ENCODE data around the gene DAPK1.

DAPK1 gene

DNA sequence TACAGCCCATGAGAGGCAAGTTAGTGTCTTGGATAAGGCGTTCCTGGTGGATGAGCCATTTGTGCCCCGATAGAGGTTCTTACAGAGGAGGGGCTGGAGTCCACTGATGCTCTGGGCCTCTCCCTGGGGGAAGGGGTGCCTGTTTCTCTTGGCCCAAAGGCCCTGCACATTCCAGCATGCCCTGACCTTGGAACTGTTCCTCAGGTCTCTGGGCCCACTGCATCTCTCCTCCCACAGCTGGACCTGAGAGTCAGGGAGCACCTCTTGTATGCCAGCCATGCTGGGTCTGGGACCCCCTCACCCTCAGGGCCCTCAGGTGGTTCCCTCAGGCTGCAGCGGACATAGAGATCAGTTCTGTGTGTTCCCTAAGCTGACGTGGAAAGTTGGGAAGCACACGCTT lies 26.4 kb downstream of the DAPK1 start:
- no peak for ATAC-seq
- TF ChIP-seq ZFP30 (CRISPR knock-in tag; IDR thresholded peaks at IDR 0.05): no peak
- TF ChIP-seq, protein P1, sequence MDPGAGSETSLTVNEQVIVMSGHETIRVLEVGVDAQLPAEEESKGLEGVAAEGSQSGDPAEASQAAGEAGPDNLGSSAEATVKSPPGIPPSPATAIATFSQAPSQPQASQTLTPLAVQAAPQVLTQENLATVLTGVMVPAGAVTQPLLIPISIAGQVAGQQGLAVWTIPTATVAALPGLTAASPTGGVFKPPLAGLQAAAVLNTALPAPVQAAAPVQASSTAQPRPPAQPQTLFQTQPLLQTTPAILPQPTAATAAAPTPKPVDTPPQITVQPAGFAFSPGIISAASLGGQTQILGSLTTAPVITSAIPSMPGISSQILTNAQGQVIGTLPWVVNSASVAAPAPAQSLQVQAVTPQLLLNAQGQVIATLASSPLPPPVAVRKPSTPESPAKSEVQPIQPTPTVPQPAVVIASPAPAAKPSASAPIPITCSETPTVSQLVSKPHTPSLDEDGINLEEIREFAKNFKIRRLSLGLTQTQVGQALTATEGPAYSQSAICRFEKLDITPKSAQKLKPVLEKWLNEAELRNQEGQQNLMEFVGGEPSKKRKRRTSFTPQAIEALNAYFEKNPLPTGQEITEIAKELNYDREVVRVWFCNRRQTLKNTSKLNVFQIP (CRISPR knock-in tag; IDR thresholded peaks at IDR 0.05; ENCODE audit: borderline replicate concordance, low read depth): no peak
- TF ChIP-seq ZFP3 (CRISPR knock-in tag; IDR thresholded peaks at IDR 0.05): no peak
- no peak for TF ChIP-seq ZNF70 (CRISPR knock-in tag; IDR thresholded peaks at IDR 0.05)
- TF ChIP-seq OSR1 (CRISPR knock-in tag; IDR thresholded peaks at IDR 0.05): no peak
- TF ChIP-seq, protein P2, sequence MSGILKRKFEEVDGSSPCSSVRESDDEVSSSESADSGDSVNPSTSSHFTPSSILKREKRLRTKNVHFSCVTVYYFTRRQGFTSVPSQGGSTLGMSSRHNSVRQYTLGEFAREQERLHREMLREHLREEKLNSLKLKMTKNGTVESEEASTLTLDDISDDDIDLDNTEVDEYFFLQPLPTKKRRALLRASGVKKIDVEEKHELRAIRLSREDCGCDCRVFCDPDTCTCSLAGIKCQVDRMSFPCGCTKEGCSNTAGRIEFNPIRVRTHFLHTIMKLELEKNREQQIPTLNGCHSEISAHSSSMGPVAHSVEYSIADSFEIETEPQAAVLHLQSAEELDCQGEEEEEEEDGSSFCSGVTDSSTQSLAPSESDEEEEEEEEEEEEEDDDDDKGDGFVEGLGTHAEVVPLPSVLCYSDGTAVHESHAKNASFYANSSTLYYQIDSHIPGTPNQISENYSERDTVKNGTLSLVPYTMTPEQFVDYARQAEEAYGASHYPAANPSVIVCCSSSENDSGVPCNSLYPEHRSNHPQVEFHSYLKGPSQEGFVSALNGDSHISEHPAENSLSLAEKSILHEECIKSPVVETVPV (CRISPR knock-in tag; IDR thresholded peaks at IDR 0.05): no peak
- no peak for TF ChIP-seq BACH2 (CRISPR knock-in tag; IDR thresholded peaks at IDR 0.05; ENCODE audit: borderline replicate concordance)
- no peak for TF ChIP-seq ZNF565 (CRISPR knock-in tag; conservative IDR thresholded peaks at IDR 0.05; ENCODE audit: low read depth)
- no peak for TF ChIP-seq GLIS3 (CRISPR knock-in tag; IDR thresholded peaks at IDR 0.05)

DNA sequence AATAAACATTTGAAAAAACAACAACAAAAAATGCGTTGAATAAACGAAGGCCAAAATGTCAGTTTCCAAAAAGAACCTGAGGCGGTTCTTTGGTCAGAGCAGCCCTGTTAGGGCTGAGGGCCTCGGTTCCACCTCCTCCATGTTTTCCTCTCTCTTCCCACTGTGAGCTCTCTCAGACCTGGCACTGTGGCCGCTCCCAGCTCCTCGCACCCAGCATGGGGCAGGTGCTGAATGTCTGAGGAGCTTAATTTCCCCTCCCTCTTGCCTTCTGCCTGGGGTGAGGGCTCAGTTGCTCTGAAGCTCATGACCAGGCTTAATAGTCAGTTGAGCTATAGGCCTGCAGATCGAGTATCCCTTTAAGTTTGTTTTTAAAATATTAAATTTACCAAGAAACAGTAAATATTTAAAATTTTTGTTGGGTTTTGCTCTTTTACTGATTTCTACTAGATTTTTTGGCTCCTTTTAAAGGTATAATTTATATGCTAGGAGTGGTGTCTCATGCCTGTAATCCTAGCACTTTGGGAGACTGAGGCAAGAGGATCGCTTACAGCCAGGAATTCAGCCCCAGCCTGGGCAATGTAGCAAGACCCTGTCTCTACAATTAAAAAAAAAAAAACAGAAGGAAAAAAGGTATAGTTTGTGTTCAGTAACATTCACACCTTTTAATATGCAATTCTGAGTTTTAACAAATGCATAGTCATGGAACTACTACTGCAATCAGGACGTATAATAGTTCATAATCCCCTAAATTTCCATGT lies 28.1 kb downstream of the DAPK1 start:
- TF ChIP-seq, protein P3, sequence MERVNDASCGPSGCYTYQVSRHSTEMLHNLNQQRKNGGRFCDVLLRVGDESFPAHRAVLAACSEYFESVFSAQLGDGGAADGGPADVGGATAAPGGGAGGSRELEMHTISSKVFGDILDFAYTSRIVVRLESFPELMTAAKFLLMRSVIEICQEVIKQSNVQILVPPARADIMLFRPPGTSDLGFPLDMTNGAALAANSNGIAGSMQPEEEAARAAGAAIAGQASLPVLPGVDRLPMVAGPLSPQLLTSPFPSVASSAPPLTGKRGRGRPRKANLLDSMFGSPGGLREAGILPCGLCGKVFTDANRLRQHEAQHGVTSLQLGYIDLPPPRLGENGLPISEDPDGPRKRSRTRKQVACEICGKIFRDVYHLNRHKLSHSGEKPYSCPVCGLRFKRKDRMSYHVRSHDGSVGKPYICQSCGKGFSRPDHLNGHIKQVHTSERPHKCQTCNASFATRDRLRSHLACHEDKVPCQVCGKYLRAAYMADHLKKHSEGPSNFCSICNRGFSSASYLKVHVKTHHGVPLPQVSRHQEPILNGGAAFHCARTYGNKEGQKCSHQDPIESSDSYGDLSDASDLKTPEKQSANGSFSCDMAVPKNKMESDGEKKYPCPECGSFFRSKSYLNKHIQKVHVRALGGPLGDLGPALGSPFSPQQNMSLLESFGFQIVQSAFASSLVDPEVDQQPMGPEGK (CRISPR knock-in tag; IDR thresholded peaks at IDR 0.05; ENCODE audit: borderline replicate concordance): no peak
- no peak for TF ChIP-seq ISL1 (CRISPR knock-in tag; IDR thresholded peaks at IDR 0.05)
- no peak for TF ChIP-seq ZFP30 (CRISPR knock-in tag; IDR thresholded peaks at IDR 0.05)
- no peak for ATAC-seq

DNA sequence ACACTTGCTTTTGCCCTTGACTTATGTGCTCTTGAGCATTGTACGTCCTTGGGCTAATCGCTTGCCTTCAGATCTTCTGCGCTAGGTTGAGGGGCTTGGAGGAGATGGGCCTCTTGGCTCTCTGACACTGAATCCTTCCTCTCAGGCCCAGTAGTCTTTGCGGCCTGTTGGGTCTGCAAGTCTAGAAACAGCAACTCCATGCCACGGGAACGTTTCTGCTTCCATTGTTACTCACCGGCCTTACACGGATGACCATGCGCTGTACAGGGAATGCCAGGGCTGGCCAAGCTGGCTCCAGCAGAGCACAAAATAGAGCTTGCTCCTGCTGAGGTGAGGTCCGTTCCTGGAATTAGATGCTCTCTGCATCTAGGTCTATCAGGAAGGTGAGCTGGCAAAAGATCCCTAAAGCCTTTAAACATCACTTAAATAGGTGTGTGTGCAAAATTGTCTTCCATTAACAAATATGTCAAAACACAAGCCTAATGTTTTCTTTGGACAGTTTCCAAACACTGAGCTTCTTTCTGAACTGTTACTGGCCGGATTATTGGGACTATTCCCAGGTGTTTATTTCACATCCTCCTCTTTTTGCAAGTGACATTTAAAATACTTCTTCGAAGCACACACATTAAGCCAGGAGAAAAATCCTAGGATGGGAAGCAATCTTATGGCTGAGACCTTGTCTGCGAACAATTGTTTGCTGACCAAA lies 29.7 kb downstream of the DAPK1 start:
- TF ChIP-seq PPARA (CRISPR knock-in tag; IDR thresholded peaks at IDR 0.05; ENCODE audit: borderline replicate concordance): no peak
- TF ChIP-seq ESRRG (CRISPR knock-in tag; IDR thresholded peaks at IDR 0.05): no peak
- TF ChIP-seq, protein P4, sequence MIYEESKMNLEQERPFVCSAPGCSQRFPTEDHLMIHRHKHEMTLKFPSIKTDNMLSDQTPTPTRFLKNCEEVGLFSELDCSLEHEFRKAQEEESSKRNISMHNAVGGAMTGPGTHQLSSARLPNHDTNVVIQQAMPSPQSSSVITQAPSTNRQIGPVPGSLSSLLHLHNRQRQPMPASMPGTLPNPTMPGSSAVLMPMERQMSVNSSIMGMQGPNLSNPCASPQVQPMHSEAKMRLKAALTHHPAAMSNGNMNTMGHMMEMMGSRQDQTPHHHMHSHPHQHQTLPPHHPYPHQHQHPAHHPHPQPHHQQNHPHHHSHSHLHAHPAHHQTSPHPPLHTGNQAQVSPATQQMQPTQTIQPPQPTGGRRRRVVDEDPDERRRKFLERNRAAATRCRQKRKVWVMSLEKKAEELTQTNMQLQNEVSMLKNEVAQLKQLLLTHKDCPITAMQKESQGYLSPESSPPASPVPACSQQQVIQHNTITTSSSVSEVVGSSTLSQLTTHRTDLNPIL (CRISPR knock-in tag; IDR thresholded peaks at IDR 0.05; ENCODE audit: low read depth): no peak
- TF ChIP-seq, protein P5, sequence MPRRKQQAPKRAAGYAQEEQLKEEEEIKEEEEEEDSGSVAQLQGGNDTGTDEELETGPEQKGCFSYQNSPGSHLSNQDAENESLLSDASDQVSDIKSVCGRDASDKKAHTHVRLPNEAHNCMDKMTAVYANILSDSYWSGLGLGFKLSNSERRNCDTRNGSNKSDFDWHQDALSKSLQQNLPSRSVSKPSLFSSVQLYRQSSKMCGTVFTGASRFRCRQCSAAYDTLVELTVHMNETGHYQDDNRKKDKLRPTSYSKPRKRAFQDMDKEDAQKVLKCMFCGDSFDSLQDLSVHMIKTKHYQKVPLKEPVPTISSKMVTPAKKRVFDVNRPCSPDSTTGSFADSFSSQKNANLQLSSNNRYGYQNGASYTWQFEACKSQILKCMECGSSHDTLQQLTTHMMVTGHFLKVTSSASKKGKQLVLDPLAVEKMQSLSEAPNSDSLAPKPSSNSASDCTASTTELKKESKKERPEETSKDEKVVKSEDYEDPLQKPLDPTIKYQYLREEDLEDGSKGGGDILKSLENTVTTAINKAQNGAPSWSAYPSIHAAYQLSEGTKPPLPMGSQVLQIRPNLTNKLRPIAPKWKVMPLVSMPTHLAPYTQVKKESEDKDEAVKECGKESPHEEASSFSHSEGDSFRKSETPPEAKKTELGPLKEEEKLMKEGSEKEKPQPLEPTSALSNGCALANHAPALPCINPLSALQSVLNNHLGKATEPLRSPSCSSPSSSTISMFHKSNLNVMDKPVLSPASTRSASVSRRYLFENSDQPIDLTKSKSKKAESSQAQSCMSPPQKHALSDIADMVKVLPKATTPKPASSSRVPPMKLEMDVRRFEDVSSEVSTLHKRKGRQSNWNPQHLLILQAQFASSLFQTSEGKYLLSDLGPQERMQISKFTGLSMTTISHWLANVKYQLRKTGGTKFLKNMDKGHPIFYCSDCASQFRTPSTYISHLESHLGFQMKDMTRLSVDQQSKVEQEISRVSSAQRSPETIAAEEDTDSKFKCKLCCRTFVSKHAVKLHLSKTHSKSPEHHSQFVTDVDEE (CRISPR knock-in tag; IDR thresholded peaks at IDR 0.05): no peak
- TF ChIP-seq OSR1 (CRISPR knock-in tag; IDR thresholded peaks at IDR 0.05): no peak
- TF ChIP-seq, protein P3 (CRISPR knock-in tag; IDR thresholded peaks at IDR 0.05; ENCODE audit: borderline replicate concordance): no peak
- no peak for TF ChIP-seq ZNF70 (CRISPR knock-in tag; IDR thresholded peaks at IDR 0.05)
- no peak for TF ChIP-seq TCF4 (CRISPR knock-in tag; IDR thresholded peaks at IDR 0.05; ENCODE audit: borderline replicate concordance)
- no peak for TF ChIP-seq ZC3H10 (CRISPR knock-in tag; IDR thresholded peaks at IDR 0.05)
- ATAC-seq: no peak

Measured in SK-N-SH treated with all-trans-retinoic acid at 6 μM for 48 hours (cell line).